ENCODE measurements around the gene IQCN.

The IQCN gene

GRCh38 chr19:18269070-18269723 is 5.1 kb downstream of the IQCN start:
- no peak overlapping the region for H3K27ac ChIP-seq
- TF ChIP-seq ZFX (IDR thresholded peaks at IDR 0.05; ENCODE audit: borderline replicate concordance) (no peak), CTCF (IDR thresholded peaks at IDR 0.05) (no peak)

GRCh38 chr19:18266771-18267686 is 7.2 kb downstream of the IQCN start:
- TF ChIP-seq CTCF (IDR thresholded peaks at IDR 0.05) (no peak), ZFX (IDR thresholded peaks at IDR 0.05; ENCODE audit: borderline replicate concordance) (no peak)
- no peak overlapping the region for H3K27ac ChIP-seq

- H3K27ac ChIP-seq = no peak overlapping the region
- TF ChIP-seq ZFX (IDR thresholded peaks at IDR 0.05; ENCODE audit: borderline replicate concordance) (no peak), CTCF (IDR thresholded peaks at IDR 0.05) (no peak)
These were observed 8.7 kb downstream of the IQCN start for GRCh38 chr19:18265582-18265981.

GRCh38 chr19:18264971-18265540 is 9.2 kb downstream of the IQCN start:
- TF ChIP-seq CTCF (IDR thresholded peaks at IDR 0.05) = no peak
- TF ChIP-seq ZFX (IDR thresholded peaks at IDR 0.05; ENCODE audit: borderline replicate concordance) = no peak
- no peak overlapping the region for H3K27ac ChIP-seq

GRCh38 chr19:18264137-18264854 is 10.0 kb downstream of the IQCN start:
- TF ChIP-seq ZFX (IDR thresholded peaks at IDR 0.05; ENCODE audit: borderline replicate concordance) (no peak), CTCF (IDR thresholded peaks at IDR 0.05) (no peak)
- H3K27ac ChIP-seq = no peak overlapping the region

GRCh38 chr19:18263324-18264136 is 10.7 kb downstream of the IQCN start:
- no peak overlapping the region for H3K27ac ChIP-seq
- TF ChIP-seq CTCF (IDR thresholded peaks at IDR 0.05) = no peak
- no peak for TF ChIP-seq ZFX (IDR thresholded peaks at IDR 0.05; ENCODE audit: borderline replicate concordance)

All from 22Rv1 (cell line).